AG08395 (cell line): ENCODE measurements around the gene PLN.

ENCODE experiments used
- DNase-seq: peaks from one replicate; pipeline ENCODE4 v3.0.0; 2012; ENCODE audit warnings: mixed read lengths, low spot score

PLN gene

DNA sequence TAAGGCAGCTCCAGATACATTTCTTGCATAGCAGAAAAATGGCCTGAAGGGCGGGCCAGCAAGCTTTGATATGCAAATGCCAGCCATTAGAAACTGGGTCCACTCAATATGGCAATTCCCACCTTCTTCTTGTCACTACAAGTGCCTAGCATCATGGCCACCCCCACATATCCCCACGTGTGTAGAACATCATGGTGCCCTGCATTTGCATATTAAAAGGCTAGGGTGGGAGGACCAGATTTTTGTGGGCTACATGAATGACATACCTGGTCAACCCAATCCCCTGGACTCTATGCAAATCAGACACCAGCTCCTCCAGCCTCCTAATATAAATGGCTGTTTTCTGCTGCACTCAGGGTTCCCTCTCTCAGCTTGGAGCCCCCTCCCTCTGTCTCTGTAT lies 31.7 kb downstream of the PLN start:
- no peak for DNase-seq

DNA sequence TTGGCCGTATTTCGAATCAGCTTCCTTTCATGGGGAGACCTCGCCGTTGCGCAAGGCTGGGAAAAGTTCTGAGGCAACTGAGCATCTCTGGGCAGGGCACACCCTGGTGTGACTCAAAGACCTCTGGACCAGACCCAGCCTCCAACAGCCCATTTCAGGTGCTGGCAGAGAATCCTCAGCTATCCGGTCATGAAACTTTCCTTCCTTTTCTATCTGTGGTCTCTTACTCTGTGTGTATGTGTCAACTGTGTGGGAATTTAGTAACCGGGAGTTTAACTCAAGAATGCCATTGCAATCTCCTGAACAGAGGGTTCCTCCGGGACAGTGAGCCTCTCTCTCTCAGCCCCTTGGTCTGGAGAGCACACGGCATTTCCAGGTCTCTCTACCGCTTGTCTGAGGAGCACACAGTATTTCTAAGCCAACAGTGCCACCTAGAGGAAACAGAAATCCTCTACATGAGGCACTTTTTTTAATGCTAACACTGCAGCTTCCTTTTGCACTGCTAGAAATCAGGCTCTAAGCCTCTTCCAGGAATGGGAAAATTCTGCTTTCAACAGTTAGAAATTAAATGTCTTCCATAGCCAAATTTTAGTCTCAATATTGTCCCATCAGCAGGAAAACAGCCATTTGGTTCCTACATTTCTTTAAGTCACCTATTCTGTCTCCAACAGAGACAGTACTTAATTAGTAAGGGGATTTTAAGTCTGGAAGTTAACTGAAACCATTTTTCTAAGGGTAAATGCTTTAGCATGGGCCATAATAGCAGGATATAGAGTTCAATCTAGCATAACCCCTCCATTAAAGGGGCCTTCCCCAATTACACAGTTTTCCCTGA lies 32.7 kb downstream of the PLN start:
- DNase-seq: peak; percentile 85

DNA sequence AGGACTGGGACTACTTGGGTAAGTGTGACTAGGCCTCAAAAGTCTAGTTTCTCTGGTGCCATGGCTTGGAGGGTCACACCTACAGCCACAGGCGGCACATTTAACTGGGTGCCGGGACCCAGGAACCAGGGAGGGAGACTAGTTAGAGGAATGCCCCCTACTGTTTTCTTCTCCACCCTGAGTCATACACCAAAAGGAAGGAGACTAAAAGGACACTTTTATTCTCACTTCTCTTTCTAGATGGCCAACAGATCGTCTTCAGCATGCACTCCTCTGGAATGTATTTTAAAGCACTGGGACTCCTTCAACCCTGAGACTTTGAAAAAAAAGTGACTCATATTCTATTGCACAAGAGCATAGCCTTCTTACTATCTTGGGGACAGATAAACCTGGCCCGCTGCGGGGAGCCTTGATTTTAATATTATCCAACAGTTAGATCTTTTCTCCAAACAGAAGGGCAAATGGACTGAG lies 33.4 kb downstream of the PLN start:
- peak; percentile 71 for DNase-seq

DNA sequence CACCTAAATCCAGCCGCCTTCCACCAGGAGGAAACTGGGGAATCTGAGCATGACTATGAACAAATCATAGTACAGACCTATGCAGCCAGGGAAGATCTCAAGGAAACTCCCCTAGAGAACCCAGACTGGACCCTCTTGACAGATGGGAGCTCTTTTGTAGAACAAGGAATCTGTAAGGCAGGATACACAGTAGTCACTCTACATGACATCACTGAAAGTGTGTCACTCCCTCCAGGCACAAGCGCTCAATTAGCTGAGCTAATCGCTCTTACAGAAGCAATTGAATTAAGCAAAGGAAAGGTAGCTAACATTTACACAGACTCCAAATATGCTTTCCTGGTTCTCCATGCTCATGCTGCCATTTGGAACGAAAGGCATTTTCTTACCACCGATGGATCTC lies 36.8 kb downstream of the PLN start:
- DNase-seq: no peak

DNA sequence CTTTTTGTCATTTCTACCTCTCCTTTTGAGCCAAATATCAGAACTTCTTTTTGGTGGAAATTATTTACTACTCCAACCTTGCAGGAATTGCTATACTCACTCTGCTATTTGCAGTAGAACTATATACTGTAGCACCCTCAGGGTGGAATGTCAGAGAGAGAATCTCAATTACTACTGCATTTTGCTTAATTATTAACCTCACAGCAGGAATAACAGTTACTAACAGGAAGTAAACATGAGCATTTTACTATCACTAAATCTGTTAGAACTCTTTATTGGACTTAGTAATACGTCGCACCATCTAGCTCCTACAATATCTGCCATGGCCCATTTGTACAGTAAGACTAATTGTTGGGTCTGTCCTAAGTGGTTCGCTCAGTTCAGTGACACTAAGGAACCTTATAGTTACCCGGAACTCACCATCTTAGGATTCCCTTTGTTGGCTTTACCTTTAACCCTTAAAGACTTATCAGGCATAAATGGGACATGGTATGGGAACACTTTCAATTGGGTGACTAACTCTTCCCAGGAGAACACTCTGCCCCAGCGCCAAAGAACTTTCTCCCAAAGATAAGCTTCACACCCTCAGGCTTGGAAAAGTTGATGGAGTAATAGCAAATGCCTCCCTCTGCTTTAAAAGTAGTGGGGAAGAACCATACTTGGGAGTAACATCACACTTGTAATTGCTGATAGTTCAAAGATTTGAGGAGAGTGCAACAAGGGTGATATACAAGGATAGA lies 38.8 kb downstream of the PLN start:
- no peak for DNase-seq

DNA sequence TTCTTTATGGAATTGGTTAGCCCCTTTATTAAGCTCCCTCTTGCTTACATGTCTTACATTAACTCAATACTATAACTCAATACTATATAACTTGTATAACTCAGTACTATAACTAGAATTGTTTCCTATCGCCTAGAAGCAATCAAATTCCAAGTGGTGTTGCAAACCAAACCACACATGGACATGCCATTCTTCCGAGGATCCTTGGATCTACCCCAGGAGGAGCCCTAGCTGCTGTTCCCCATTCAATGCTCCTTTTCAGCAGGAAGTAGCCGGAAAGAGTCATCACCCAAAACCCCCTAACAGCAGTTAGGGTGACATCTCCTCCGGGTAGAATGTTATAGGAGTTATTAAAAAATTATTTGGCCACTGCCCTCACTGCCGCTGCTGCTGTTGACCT lies 40.5 kb downstream of the PLN start:
- DNase-seq: peak; percentile 20

DNA sequence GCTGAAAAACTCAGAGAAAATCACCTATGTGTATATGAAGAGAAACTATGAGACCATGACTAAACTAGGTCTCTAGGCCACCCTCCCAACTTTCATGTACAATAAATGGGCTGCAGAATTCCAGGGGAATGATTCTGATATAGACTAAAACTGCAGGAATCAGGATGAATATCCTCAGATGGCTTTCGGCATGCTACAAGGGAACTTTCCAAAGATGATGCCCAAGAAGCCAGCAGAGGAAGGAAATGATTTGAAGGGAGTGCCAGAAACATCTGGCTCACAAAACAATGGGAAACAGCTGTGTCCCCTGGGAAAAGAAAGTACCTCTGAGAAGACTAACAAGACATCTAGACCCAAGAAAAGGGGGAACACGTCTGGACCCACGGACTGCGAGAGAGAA lies 41.1 kb downstream of the PLN start:
- DNase-seq: peak; percentile 33

DNA sequence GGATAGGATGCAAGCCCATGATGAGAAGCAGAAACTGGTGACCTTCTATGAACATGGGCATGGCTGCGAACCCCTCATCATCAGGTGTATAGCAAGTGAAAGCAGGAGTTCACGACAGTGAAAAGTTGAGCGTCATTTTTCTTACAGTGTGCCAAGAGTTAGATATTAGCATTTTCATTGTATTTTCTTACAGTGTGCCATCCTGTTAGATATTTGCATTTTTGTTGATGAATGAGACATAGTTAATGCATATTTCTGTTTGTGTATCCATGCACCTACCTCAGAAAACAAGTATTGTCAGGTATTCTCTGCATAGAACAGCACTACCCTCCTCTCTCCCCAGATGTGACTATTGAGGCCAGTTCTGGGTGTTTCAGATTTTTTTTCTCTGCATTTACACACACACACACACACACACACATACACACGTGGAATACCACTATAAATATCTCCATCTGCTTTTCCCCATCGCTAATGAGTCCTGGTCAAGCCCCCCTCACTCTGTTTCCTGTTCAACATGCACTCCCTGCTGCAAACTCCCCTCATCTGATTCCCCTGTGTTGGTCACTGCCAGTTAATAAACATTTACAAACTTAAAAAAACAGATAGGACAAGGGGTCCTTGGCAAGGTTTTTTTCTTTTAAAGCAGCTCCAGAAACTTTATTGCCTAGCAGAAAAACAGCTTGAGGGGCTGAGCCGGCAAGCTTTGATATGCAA lies 41.7 kb downstream of the PLN start:
- DNase-seq: peak; percentile 2

DNA sequence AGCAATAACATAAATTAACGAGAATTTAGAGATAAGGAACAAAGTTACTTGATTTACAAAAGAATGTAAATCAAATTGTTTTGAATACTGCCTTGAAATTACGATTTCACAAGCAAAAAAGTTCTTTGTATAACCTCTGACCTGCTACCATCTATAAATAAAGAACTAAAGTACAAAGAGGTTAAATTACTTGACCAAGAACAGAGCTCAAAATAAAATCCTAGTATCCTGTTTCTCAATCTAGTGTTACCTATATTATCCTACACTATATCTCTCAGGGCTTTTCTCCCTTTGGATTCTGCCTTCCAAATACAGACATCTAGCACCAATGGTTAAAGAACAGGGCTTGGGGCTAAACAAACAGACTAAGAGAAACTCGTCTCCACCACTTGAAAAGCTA lies 43.8 kb downstream of the PLN start:
- DNase-seq: no peak

DNA sequence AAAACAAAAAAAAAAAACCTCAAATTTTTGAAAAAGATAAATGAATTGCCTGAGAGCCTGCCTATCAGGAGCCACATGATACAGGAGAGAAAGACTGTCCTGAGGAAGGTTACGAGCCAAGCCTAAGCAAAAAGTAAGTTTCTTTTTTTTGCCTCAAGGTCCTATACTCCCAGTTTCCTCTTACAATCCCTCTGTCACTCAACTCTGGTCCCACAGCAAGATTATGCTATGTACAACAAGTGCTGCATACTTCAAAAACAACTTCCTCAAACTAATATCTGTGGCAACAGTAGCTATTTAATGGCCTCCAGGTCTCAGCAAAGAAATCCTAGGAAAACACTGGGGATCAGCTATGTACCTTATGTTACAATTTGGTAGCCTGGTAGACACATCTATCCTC lies 46.8 kb downstream of the PLN start:
- DNase-seq: no peak

DNA sequence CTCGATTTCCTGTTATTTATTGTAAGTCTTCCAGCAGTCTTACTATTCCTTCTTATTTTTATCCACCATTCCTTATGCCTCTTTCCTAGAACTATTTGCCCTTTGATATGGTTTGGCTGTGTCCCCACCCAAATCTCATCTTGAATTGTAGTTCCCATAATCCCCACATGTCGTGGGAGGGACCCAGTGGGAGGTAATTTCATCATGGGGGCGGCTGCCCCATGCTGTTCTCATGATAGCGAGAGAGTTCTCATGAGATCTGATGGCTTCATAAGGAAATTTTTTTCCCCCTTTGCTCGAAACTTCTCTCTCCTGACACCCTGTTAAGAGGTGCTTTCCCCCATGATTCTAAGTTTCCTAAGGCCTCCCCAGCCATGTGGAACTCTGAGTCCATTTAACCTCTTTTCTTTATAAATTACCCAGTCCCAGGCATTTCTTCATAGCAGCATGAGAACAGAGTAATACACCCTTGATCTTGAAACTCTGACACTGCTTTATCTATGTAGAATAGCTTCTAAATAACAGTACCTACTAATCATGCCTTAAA lies 48.8 kb downstream of the PLN start:
- no peak for DNase-seq

DNA sequence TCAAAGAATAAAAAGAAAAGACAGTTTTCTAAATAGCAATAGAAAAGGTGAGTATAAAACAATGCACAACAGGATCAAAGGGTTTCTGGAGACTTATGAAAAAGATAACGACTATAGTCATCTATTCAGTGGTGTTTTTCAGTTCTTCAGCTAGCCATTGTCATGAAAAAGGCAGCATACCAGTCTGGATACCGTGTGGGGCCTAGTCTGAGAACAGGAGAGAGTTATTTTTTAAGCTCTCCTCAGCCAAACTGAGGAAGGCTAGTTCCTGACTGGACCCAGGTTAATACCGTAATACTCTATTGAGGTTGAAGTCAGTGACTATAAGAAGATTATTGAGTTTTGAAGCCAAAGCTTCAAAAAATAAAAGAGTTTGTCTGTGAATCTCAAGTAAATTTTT lies 49.5 kb downstream of the PLN start:
- no peak for DNase-seq

DNA sequence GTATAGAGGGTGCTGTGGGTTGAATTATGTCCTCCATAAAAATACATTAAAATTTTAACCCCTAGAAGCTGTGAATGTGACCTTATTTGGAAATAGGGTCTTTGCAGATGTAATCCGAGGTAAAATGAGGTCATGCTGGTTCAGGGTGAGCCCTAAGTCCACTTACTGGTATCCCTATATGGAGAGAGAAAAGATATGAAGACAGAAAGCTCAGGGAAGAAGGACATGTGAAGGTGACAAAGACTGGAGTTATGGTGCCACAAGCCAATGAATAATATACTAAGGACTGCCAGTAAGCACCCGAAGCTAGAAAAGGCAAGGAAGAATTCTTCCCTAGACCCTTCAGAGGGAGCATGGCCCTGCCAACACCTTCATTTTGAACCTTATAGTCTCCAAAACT lies 50.2 kb downstream of the PLN start:
- no peak for DNase-seq

DNA sequence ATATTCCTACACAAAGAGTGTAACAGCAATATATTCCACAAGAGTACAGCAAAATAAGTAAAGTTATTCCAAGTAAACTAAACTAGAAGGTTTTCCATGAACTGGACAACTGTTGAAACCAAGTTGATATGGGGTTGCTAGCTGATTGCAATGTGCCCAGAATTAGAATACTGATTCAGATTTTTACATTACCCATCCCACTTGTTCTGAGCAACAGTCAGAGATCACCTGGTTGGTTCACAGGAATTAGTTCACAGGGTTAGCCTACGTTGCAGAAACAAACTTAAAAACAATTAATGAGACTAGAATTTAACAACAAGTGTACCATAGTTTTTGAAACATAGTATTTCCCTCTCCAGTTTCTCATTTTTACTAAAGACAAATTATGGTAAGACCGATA lies 54.2 kb downstream of the PLN start:
- no peak for DNase-seq

DNA sequence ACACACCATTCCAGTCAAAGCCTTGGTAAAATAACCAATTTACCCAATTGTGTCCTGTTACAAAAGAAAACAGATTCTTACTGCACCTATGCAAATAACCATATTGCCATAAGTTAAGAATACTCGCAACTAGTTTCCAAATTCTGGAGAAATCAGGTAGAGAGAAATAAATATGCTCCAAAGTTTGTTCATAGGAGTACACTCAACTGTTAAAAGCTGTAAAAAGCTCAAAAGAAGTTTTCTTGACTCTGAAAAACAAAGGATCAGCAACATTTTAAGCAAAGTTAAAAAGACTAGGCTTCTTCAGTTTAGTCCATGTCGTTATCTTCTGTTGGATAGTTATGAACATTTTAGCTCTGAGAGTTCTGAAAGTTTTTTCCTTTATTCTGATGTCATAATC lies 55.3 kb downstream of the PLN start:
- DNase-seq: no peak

DNA sequence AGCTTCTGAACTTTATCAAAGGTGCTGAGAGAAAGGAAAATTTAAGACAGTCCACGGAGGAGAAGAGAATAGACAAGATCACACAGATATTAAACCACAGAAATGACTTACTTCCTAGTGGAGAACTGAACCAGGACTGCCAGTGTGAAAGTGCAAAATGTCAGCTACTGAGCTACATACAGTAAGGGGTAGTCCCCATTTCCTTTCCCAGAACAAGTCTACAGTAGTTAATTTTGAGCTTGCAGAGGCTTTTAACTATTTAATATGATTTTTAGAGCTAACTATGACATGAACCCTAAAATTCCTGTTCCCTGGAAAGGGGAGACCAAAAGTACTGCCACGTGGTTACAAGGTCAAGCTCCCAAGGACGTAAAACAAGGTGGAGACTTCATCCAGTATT lies 58.2 kb downstream of the PLN start:
- DNase-seq: no peak

DNA sequence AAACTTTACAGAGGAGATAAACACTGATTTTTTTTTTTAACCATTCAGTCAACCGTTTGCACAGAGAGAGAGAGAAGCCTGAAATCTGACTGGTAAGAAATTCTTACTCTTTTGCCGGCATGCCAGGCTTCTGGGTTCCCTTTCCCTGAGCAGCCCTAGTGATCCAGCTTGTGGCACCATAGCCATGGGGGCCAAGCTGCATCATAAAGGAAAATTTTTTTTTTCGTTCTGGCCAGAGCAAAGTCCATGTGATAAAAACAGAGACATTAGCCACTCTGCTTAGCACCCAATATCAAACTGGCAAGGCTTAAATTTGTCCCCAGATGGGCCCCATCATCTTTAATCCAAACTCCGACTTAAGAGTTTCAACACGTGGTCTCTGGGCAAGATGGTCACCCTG lies 58.8 kb downstream of the PLN start:
- DNase-seq: no peak
